ENCODE results near the gene EGLN2.
"Not testable (repeated sequence)": the region's sequence is repeated elsewhere in the genome, so short reads cannot be mapped to it uniquely, and the experiment has no call there.

EGLN2 gene

GRCh38 chr19:40811478-40812341 lies 12.7 kb downstream of the EGLN2 start:
- peak overlapping the region; percentile 46 for H3K4me3 ChIP-seq (ENCODE audit: low read depth, low read length)
- no peak for DNase-seq (ENCODE audit: low read depth)

GRCh38 chr19:40812571-40812970 lies 13.6 kb downstream of the EGLN2 start:
- not testable (repeated sequence) for H3K4me3 ChIP-seq (ENCODE audit: low read depth, low read length); DNase-seq (ENCODE audit: low read depth)

DNA sequence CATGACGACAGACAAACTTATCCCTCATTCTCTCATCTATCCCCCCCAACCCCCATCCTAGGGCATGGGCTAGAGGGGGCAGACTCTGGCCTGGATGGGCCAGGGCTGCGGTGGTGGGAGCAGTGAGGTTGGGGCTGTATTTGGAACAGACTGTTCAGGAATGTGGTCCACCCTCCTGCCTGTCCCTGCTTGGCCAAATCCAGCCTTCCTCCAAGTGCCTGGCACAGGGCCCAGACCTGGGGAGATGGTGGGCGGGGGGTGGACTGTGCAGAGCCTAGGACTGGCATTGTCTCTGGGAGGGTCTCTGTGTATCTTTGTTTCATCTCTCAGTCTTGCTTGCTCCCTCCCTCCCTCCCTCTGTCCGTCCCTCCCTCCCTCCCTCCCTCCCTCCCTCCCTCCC lies 14.2 kb downstream of the EGLN2 start:
- DNase-seq (ENCODE audit: low read depth) = no peak

DNA sequence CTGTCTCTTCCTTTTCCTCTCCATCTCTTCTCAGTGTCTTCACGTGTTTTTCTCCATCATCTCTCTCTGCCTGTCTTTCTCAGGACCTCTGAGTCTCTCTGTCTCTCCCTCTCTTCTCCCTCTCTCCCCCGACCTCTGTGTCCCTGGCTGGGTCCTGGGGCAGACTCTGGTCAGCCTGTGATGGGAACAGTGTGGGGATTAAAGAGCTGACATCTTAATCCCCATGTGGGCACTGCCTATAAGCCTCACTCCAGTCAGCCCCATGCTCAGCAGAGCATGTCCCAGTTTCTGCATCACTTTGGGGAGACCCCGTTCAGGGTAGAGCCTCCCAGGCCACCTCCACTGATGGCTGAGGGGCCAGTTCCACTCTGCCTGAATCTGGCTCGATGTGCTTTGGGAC lies 16.2 kb downstream of the EGLN2 start:
- no peak overlapping the region for H3K4me3 ChIP-seq (ENCODE audit: low read depth, low read length)
- no peak for DNase-seq (ENCODE audit: low read depth)

More for the DNA sequence above, 14.2 kb downstream of the EGLN2 start:
- no peak overlapping the region for H3K4me3 ChIP-seq (ENCODE audit: low read depth, low read length)

DNA sequence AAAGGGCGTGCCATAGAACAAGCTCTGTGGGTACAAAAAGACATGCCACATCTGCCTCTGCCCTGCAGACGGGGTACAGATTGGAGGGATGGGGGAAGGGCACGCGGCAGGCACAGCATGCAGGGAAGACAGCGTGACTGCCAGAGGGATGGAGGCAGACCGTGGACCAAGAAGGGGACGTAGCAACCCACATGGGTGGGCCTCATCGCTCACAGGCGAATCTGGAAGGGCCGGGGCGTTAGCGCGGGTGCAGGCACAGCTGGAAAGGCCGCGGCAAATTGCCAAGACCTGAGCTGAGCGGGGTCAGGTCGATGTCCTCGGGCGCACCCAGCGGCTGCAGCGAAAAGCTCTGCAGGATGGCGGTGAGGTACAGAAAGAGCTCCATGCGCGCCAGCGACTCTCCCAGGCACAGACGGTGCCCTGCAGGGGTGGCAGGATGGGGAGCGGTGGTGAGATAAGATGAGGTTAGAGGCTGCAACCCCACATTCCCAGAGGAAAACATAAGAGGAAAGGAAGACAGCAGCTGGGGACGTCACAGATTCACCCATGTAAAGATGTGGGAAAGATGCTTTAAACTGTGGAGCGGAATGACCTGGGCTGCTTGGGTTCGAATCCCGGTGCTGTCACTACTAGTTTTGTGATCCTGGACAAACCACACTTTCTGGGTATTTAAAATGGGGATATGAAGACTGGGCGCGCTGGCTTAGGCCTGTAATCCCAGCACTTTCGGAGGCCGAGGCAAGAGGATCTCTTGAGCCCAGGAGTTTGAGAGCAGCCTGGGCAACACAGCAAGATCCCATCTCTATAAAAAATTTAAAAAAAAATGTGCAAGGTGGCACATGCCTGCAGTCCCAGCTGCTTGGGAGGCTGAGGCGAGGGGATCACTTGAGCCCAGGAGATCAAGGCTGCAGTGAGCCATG lies 19.7 kb downstream of the EGLN2 start:
- not testable (repeated sequence) for DNase-seq (ENCODE audit: low read depth)
- H3K4me3 ChIP-seq (ENCODE audit: low read depth, low read length) = peak overlapping the region; percentile 20

DNA sequence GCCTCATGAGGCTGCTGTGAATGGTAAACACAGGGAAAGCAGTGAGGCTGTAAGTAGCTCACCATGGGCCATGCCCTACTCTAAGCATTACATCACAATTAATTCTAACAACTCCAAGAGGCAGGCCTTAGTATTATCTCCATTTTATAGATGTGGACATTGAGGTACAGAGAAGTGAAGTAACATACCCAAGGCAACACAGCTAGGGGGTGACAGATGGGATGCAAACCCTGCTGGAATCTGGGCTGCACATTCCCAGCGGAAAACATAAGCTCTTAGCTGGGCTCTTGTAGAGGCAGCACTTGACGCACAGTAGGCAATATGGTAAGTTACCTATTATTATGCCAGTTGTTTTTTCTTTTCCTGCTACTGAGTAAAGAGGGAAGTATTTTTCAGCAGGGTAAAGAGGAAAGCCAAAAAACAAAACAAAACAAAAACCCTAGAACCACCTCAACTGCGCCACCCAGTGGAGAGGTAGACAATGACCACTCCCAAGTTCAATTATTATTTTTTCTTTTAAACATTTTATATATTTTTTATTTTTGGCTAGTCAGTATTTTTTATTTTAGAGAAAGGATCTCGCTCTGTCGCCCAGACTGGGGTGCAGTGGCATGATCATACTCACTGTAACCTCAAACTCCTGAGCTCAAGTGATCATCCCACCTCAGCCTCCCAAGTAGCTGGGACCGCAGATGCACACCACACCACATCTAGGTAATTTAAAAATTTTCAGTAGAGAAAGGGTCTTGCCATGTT lies 20.7 kb downstream of the EGLN2 start:
- H3K4me3 ChIP-seq (ENCODE audit: low read depth, low read length); DNase-seq (ENCODE audit: low read depth): not testable (repeated sequence)

GRCh38 chr19:40822161-40822560 lies 23.2 kb downstream of the EGLN2 start:
- no peak overlapping the region for H3K4me3 ChIP-seq (ENCODE audit: low read depth, low read length)
- DNase-seq (ENCODE audit: low read depth) = no peak

GRCh38 chr19:40822704-40823553 lies 23.9 kb downstream of the EGLN2 start:
- DNase-seq (ENCODE audit: low read depth); H3K4me3 ChIP-seq (ENCODE audit: low read depth, low read length): not testable (repeated sequence)

DNA sequence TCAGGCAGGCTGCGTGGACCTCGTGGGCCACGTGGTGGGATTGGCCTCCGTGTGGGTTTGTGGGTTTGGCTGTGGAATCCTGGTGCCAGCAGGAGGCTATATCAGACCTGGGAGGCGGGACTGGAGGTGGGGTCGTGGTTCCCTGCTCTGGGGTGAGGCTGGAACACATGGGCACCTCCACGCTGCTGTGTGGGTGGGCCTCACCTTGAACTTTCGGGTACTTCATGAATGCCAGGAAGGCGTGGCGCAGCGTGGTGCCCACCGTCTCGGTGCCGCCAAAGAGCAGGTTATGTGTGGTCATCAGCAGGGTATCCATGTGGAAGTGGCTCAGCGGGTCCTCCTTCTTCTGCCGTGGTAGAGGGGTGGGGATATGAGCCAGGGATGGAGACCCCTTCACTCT lies 25.9 kb downstream of the EGLN2 start:
- DNase-seq (ENCODE audit: low read depth); H3K4me3 ChIP-seq (ENCODE audit: low read depth, low read length): not testable (repeated sequence)

GRCh38 chr19:40825460-40826095 lies 26.6 kb downstream of the EGLN2 start:
- DNase-seq (ENCODE audit: low read depth); H3K4me3 ChIP-seq (ENCODE audit: low read depth, low read length): not testable (repeated sequence)

DNA sequence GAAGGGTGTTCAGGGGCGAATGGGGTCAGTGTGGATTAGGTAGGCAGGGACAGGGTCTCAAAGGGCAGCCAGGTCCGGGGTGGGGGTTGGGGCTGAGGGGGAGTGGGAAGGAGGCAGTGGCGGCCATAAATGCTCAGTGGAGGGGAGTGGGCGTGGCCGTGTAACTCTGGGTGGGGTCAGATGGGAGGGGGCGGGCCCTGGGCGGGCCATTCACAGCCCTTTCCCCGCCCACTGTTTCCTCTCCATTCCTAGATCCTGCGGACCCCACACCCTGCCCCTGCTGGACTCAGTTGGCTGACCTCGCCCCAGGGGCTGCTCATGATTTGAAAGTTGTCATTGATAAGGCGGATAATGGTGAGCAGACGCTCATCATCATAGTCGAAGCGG lies 27.3 kb downstream of the EGLN2 start:
- DNase-seq (ENCODE audit: low read depth); H3K4me3 ChIP-seq (ENCODE audit: low read depth, low read length): not testable (repeated sequence)

DNA sequence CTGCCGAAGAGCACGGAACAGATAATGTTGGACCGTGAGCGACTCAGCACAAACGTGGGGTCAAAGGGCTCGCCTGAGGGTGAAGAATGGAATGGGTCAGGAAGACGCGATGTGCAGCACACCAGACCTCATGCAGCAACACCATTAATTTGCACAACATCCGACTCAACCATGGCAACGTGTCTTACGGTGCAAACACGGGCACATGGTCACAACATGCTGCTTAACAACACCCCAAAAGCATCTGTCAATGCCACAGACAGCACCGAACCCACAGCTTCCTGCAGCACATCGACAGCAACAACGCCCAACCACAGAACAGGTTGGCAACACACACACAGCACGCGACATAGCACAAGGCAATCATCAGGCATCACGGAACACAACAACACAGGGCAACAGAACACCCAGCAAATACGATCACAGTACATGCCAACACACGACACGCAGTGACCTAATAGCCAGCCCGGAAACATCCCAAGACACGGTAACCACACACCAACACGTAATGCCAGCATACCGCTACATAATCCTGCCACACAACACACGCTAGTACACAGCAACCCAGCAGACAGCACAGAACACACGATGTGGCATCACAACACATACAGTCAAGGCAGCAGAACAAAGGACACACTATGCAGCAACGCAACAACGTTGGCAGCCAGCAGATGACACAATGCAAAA lies 27.9 kb downstream of the EGLN2 start:
- not testable (repeated sequence) for DNase-seq (ENCODE audit: low read depth); H3K4me3 ChIP-seq (ENCODE audit: low read depth, low read length)

DNA sequence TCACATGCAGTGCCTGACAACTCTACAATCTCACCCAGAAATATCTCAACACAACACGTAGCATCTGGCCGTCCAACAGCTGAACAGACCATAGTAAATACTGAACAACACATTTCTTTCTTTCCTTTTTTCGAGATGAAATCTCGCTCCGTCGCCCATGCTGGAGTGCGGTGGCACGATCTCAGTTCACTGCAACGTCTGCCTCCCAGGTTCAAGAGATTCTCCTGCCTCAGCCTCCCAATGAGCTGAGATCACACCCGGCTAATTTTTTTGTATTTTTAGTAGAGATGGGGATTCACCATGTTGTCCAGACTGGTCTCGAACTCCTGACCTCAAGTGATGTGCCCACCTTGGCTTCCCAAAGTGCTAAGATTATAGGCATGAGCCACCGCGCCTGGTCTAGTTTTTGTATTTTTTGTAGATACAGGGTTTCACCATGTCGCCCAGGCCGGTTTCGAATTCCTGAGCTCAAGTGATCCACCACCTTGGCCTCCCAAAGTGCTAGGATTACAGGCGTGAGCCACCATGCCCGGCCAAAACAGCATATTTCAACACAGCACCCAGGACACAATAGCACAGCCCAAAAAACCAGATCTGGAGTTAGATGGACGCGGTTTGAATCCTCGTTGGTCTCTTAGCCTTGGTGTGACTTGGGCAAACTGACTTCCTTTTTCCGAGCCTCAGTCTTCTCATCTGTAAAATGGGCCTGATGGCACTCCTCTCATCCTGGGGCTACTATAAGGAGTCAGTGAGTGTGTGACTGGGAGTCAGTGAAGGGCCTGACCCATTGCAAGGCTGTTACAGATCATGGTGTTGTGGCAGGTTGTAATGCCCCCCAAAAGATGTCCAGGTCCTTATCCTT lies 28.6 kb downstream of the EGLN2 start:
- DNase-seq (ENCODE audit: low read depth) = no peak
- no peak overlapping the region for H3K4me3 ChIP-seq (ENCODE audit: low read depth, low read length)

DNA sequence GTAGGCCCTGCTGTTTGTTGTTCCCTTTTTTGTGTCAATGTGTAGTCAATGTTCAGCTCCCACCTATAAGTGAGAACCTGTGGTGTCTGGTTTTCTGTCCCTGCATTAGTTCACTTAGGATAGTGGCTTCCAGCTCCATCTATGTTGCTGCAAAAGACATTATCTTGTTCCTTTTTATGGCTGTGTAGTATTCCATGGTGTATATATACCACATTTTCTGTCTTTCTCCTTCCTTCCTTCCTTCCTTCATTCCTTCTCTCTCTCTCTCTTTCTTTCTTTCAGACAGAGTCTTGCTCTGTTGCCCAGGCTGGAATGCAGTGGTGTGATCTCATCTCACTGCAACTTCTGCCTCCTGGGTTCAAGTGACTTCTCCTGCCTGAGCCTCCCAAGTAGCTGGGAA lies 30.2 kb downstream of the EGLN2 start:
- DNase-seq (ENCODE audit: low read depth) = no peak
- H3K4me3 ChIP-seq (ENCODE audit: low read depth, low read length) = no peak overlapping the region

DNA sequence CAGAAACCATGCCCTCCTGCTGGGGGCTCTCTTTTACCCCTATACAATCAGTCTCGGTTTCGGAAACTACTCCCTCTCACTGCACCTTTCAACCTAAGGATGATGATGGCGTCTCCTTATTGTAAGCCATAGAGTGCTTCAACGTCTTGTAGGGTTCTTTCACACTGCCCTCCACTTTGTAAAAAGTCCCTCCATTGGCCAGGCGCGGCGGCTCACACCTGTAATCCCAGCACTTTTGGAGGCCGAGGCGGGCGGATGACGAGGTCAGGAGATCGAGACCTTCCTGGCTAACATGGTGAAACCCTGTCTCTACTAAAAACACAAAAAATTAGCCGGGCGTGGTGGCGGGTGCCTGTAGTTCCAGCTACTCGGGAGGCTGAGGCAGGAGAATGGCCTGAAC lies 31.8 kb downstream of the EGLN2 start:
- not testable (repeated sequence) for DNase-seq (ENCODE audit: low read depth); H3K4me3 ChIP-seq (ENCODE audit: low read depth, low read length)

DNA sequence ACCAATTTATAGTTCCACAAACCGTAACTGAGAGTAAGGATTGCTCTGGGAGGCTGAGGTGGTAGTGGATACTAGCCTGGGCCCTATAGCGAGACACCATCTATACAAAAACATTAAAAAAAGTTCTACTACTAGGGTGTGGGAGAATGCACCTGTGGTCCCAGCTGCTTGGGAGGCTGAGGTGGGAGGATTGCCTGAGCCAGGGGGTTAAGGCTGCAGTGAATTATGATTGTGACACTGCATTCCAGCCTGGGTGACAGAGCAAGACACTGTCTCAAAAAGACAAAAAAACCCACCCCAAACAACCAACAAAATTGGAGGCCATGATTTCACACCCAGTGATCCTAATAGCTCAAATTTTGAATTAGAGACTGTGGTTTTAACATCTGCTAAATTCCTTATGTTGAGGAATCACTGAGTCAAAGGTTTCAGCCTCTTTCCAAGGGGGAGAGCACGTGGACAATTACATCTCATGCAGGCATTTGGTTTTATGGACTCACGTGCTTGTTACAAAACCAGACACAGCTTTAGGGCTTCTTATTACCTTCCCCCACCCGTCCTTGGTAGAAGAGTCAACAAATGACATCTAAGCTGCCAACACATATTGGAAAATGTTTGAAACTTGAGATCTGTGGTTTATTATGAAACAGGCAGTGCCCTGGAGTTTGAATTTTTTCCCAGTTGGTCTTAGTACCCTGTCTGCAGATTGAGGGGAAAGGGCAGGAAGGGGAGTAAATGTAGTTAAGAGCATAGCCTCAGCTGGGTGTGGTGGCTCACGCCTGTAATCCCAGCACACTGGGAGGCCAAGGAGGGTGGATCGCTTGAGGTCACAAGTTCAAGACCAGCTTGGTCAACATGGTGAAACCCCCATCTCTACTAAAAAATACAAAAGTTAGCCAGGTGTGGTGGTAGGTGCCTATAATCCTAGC lies 32.8 kb downstream of the EGLN2 start:
- DNase-seq (ENCODE audit: low read depth) = peak; percentile 93
- no peak overlapping the region for H3K4me3 ChIP-seq (ENCODE audit: low read depth, low read length)
